BLaER1 treated with 17β-estradiol and CSF1 and Interleukin-3, amounts not matched to agents 10 nM and 100 nM (cell line): ENCODE data around the gene SLC44A4.

Experiments
- H3K27ac ChIP-seq, 11 experiments: shearing (Covaris generic); formaldehyde crosslinking; 2 replicates each; pipeline ENCODE4 v1.8.1; 2022
- H3K27me3 ChIP-seq, 11 experiments: shearing (Covaris generic); formaldehyde crosslinking; 2 replicates each; pipeline ENCODE4 v1.8.1; 2022
- H3K36me3 ChIP-seq, 11 experiments: shearing (Covaris generic); formaldehyde crosslinking; 2 replicates each; pipeline ENCODE4 v1.8.1; 2022
- H3K4me1 ChIP-seq, 10 experiments: shearing (Covaris generic); formaldehyde crosslinking; 2 replicates each; pipeline ENCODE4 v1.8.1; 2022
- H3K4me2 ChIP-seq, 11 experiments: shearing (Covaris generic); formaldehyde crosslinking; 2 replicates each; pipeline ENCODE4 v1.8.1; 2022
- H3K4me3 ChIP-seq, 10 experiments: shearing (Covaris generic); formaldehyde crosslinking; 2 replicates each; pipeline ENCODE4 v1.8.1; 2022
- H3K9ac ChIP-seq, 11 experiments: shearing (Covaris generic); formaldehyde crosslinking; 2 replicates each; pipeline ENCODE4 v1.8.1; 2022
- H3K9me3 ChIP-seq, 11 experiments: shearing (Covaris generic); formaldehyde crosslinking; replicated peaks in 1 of 11; 2 replicates each; pipeline ENCODE4 v1.8.1; 2022
- H4K20me1 ChIP-seq, 11 experiments: shearing (Covaris generic); formaldehyde crosslinking; 2 replicates each; pipeline ENCODE4 v1.8.1; 2022
- Cebpa-rat ChIP-seq, 11 experiments: shearing (Covaris generic); IDR thresholded peaks; 2 replicates each; pipeline ENCODE4 v1.8.1; 2022

The SLC44A4 gene

DNA sequence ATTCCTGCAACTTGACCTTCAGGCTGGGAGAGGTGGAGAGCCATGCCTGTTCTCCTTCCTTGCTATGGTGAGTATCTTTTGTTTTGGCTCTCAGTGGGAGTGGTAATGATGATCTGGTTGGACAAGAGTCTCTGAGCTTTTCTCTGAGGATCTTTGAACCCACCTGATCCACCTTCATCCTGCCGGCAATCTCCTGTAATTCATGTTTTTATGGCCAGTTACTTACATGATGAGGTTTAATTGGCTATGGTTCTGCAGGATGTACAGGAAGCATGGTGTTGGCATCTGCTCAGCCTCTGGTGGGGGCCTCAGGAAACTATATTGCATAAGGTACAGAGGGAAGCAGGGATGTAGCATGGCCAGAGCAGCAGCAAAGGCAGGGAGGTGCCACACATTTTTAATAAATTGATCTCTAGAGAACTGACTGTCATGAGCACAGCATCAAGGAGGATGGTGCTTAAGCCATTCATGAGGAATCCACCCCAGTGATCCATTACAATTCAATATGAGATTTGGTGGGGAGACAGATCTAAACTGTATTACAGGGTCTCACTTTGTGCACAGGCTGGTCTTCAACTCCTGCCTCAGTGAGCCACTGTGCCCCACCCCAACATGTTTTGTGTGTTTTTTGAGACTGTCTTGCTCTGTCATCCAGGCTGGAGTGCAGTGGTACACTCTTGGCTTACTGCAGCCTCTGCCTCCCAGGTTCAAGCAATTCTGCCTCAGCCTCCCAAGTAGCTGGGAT is 41.3 kb downstream of the SLC44A4 start:
- H3K27ac ChIP-seq, result peak overlapping the region in 10 of 11 experiments; percentile 91 to 98 (median 96); a peak in 19 of 22 replicates
- no peak for TF ChIP-seq Cebpa-rat (IDR thresholded peaks at IDR 0.05)
- peak overlapping the region; percentile 86 to 99 (median 94) for H3K9ac ChIP-seq
- H3K9me3 ChIP-seq, result no peaks in the 10 kb centered on the region; a peak in 1 of 22 replicates
- H3K4me2 ChIP-seq, result peak overlapping the region; percentile 86 to 99 (median 96)
- H3K4me1 ChIP-seq, result peaks cover 43 to 52% (median 47%) of the 10 kb centered on the region in 10 experiments
- H3K27me3 ChIP-seq, result no peaks in the 10 kb centered on the region
- peak overlapping the region; percentile 77 to 96 (median 89) for H3K4me3 ChIP-seq
- peaks cover 59 to 72% (median 69%) of the 10 kb centered on the region in 11 experiments for H4K20me1 ChIP-seq
- peaks cover 51 to 67% (median 60%) of the 10 kb centered on the region in 11 experiments for H3K36me3 ChIP-seq

DNA sequence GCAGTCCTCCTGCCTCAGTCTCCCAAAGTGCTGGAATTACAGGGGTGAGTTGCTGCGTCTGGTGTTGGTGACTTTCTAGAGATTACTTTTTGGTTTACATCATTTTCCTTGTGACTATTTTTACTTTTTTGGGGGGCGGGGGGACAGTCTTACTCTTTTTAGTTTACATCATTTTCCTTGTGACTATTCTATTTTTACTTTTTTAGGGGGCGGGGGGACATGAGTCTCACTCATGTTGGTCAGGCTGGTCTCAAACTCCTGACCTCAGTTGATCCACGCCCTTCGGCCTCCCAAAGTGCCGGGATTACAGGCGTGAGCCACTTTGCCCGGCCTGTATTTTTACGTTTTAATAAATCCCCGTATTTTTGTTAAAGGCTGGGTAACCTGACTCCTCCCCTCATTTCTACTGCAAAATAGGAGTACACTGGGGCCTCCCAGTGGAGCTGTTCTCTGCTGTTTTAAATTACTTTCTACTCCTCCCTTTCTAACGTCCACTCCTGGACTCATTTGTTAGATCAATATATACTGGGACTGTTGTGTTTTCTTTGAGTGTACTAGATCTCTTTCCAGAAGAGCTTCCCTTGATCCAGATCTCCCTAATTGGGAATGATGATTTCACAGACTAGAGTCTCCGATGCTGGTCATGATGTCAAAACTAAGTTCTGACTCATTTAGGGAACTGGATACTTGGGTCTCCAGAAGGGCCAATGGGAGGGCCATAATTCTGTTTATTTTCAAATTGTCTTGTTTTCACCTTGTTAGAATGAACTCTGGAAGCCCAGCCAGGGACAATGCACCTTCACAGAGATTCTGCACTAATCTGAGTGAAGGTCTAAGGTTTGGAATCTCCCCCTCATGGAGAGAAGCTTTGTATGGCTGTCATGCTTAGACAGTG is 42.1 kb downstream of the SLC44A4 start:
- peak overlapping the region; percentile 77 to 96 (median 89) for H3K4me3 ChIP-seq
- peaks cover 50 to 60% (median 54%) of the 10 kb centered on the region in 10 experiments for H3K4me1 ChIP-seq
- TF ChIP-seq Cebpa-rat (IDR thresholded peaks at IDR 0.05), result no peak
- peaks cover 51 to 63% (median 59%) of the 10 kb centered on the region in 11 experiments for H3K36me3 ChIP-seq
- peak overlapping the region; percentile 91 to 98 (median 96); a peak in 21 of 22 replicates for H3K27ac ChIP-seq
- H3K9me3 ChIP-seq, result no peaks in the 10 kb centered on the region; a peak in 1 of 22 replicates
- H3K4me2 ChIP-seq, result peak overlapping the region; percentile 86 to 99 (median 96)
- H3K27me3 ChIP-seq, result no peaks in the 10 kb centered on the region
- H3K9ac ChIP-seq, result peak overlapping the region; percentile 86 to 99 (median 94)
- H4K20me1 ChIP-seq, result peaks cover 59 to 67% (median 62%) of the 10 kb centered on the region in 11 experiments

DNA sequence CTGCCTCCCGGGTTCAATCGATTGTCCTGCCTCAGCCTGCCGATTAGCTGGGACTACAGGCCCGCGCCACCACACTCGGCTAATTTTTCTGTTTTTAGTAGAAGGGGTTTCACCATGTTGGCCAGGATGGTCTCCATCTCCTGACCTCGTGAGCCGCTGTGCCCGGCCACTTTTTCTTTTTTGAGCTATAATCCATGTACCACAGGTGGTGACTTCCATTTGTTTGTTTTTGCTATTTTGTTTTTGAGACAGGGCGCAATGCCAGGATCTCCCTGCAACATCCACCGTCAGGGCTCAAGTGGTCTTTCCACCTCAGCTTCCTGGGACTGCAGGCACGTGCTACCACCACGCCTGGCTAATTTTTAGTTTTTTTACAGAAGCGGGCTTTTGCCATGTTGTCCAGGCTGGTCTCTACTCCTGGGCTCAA is 42.7 kb downstream of the SLC44A4 start:
- peak overlapping the region; percentile 86 to 99 (median 94) for H3K9ac ChIP-seq
- H3K27me3 ChIP-seq, result no peaks in the 10 kb centered on the region
- peaks cover 53 to 67% (median 56%) of the 10 kb centered on the region in 11 experiments for H4K20me1 ChIP-seq
- no peak for TF ChIP-seq Cebpa-rat (IDR thresholded peaks at IDR 0.05)
- peak overlapping the region; percentile 86 to 99 (median 96) for H3K4me2 ChIP-seq
- H3K36me3 ChIP-seq, result peaks cover 46 to 63% (median 54%) of the 10 kb centered on the region in 11 experiments
- H3K4me3 ChIP-seq, result peak overlapping the region; percentile 77 to 96 (median 89)
- peaks cover 57 to 67% (median 61%) of the 10 kb centered on the region in 10 experiments for H3K4me1 ChIP-seq
- H3K27ac ChIP-seq, result peak overlapping the region; percentile 91 to 98 (median 96); a peak in 21 of 22 replicates
- no peaks in the 10 kb centered on the region; a peak in 1 of 22 replicates for H3K9me3 ChIP-seq

- Histone ChIP-seq H3K36me3 (peaks cover 31 to 51% (median 39%) of the 10 kb centered on the region in 11 experiments), H3K9me3 (no peaks in the 10 kb centered on the region; a peak in 1 of 22 replicates), H4K20me1 (peaks cover 40 to 67% (median 45%) of the 10 kb centered on the region in 11 experiments), H3K27me3 (no peaks in the 10 kb centered on the region), H3K4me3 (peak overlapping the region; percentile 77 to 96 (median 89)), H3K27ac (peak overlapping the region; percentile 91 to 98 (median 96)), H3K4me1 (peaks cover 60 to 62% (median 61%) of the 10 kb centered on the region in 10 experiments), H3K4me2 (peak overlapping the region; percentile 86 to 99 (median 96)), H3K9ac (peak overlapping the region; percentile 86 to 99 (median 94))
- no peak for TF ChIP-seq Cebpa-rat (IDR thresholded peaks at IDR 0.05)
Measured at GRCh38 chr6:31834367-31835250, 44.2 kb downstream of the SLC44A4 start.

GRCh38 chr6:31831350-31832215 is 47.2 kb downstream of the SLC44A4 start:
- peak overlapping the region; percentile 69 to 98 (median 79) for H3K9ac ChIP-seq
- peak overlapping the region in 10 of 11 experiments; percentile 62 to 98 (median 94); a peak in 20 of 22 replicates for H3K27ac ChIP-seq
- no peaks in the 10 kb centered on the region for H3K9me3 ChIP-seq
- TF ChIP-seq Cebpa-rat (IDR thresholded peaks at IDR 0.05), result 0 out of 22 replicates have a peak, but pooled peaks of 3 of the 11 experiments have one; percentile 5 to 22 (median 20)
- peak overlapping the region; percentile 68 to 80 (median 76) for H3K4me3 ChIP-seq
- H4K20me1 ChIP-seq, result peaks cover 11 to 39% (median 16%) of the 10 kb centered on the region in 11 experiments
- H3K4me2 ChIP-seq, result peak overlapping the region; percentile 92 to 99 (median 96)
- H3K36me3 ChIP-seq, result peaks cover 1 to 21% (median 9%) of the 10 kb centered on the region in 11 experiments; a peak in 19 of 22 replicates
- H3K4me1 ChIP-seq, result peaks cover 34 to 40% (median 37%) of the 10 kb centered on the region in 10 experiments
- H3K27me3 ChIP-seq, result no peaks in the 10 kb centered on the region

DNA sequence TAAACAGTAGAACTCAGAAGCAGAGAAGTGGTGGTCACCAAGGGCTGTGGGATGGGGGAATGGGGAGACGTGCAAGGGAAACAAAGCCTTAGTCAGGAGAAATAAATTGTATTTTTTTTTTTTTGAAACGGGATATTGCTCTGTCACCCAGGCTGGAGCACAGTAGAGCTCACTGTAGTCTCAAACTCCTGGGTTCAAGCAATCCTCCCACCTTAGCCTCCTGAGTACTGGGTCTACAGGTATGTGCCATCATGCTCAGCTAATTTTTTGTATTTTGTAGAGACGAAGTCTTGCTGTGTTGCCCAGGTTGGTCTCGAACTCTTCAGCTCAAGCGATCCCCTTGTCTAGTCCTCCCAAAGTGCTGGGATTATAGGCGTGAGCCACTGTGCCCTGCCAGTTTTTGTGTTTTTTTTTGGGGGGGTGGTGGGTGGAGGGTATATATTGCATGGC is 47.9 kb downstream of the SLC44A4 start:
- peak in 1 of 11 experiments; percentile 4; a peak in 1 of 22 replicates for TF ChIP-seq Cebpa-rat (IDR thresholded peaks at IDR 0.05)
- Histone ChIP-seq H4K20me1 (peaks cover 4 to 32% (median 10%) of the 10 kb centered on the region in 11 experiments; a peak in 20 of 22 replicates), H3K4me2 (peak overlapping the region; percentile 92 to 99 (median 96)), H3K9ac (peak overlapping the region; percentile 69 to 98 (median 79)), H3K36me3 (peaks cover 0 to 14% (median 2%) of the 10 kb centered on the region in 11 experiments; a peak in 17 of 22 replicates), H3K27ac (peak overlapping the region; percentile 31 to 96 (median 68); a peak in 21 of 22 replicates), H3K4me3 (peak overlapping the region; percentile 68 to 80 (median 76)), H3K27me3 (no peaks in the 10 kb centered on the region), H3K9me3 (no peaks in the 10 kb centered on the region), H3K4me1 (peaks cover 40 to 47% (median 43%) of the 10 kb centered on the region in 10 experiments)
